ENCODE data around the gene CAPN15.

DNA sequence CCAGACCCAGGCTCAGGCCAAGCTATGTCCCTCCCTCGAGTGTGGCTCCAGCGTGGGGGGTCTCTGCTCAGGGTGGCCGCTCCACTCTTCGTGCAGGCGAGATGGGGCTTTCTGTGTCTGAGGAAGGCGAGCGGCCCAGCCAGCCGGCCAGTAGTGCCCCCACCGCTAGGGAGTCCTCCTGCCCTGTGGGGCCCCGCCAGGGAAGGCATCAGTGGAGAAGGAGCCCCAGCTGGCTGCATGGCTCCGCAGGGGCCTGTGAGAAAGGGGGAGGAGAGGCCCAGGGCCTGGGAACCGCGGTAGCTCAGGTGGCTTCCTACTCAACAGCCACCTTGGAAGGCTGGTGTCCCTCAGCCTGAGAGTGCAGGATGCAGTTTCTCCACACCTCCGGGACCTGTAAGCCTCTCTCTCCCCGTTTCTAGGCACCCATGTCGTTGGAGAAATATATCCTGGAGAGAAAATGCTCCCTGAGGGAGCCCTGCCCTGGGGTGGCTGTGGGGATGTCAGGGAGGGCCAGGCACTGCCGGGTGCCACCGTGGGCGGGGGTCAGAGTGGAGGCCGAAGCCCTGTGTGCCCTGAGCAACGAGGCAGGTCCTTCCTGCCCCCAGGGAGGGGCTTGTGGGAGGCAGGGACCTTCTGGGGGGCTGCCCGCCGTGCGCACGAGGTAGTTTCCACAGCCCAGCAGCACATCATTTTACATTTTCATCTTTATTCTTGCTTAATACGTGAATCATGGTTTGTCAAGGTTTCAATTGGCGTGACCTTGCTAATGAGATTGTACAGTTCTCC, 45.5 kb downstream of the CAPN15 start:
- TF ChIP-seq, protein P1, sequence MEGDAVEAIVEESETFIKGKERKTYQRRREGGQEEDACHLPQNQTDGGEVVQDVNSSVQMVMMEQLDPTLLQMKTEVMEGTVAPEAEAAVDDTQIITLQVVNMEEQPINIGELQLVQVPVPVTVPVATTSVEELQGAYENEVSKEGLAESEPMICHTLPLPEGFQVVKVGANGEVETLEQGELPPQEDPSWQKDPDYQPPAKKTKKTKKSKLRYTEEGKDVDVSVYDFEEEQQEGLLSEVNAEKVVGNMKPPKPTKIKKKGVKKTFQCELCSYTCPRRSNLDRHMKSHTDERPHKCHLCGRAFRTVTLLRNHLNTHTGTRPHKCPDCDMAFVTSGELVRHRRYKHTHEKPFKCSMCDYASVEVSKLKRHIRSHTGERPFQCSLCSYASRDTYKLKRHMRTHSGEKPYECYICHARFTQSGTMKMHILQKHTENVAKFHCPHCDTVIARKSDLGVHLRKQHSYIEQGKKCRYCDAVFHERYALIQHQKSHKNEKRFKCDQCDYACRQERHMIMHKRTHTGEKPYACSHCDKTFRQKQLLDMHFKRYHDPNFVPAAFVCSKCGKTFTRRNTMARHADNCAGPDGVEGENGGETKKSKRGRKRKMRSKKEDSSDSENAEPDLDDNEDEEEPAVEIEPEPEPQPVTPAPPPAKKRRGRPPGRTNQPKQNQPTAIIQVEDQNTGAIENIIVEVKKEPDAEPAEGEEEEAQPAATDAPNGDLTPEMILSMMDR (IDR thresholded peaks at IDR 0.05): no peak
- TF ChIP-seq POLR2A (IDR thresholded peaks at IDR 0.05): no peak

Data from testis (tissue), 2 donors.